ENCODE results near the gene KLHL2. TPM values are rescaled to one million over a fixed set of nuclear protein-coding genes. Genes with fewer than 3 reads are reported as not detected.
A peak's percentile ranks its signal among the peaks of the same experiment; 100 is the strongest.

KLHL2 gene
- total and polyA plus RNA-seq, 9 of the 15 experiments (the other 6 are each of a cell fraction or from before 2014, with no cell fraction given), result 2.5 to 11.3 (median 6.1) TPM

DNA sequence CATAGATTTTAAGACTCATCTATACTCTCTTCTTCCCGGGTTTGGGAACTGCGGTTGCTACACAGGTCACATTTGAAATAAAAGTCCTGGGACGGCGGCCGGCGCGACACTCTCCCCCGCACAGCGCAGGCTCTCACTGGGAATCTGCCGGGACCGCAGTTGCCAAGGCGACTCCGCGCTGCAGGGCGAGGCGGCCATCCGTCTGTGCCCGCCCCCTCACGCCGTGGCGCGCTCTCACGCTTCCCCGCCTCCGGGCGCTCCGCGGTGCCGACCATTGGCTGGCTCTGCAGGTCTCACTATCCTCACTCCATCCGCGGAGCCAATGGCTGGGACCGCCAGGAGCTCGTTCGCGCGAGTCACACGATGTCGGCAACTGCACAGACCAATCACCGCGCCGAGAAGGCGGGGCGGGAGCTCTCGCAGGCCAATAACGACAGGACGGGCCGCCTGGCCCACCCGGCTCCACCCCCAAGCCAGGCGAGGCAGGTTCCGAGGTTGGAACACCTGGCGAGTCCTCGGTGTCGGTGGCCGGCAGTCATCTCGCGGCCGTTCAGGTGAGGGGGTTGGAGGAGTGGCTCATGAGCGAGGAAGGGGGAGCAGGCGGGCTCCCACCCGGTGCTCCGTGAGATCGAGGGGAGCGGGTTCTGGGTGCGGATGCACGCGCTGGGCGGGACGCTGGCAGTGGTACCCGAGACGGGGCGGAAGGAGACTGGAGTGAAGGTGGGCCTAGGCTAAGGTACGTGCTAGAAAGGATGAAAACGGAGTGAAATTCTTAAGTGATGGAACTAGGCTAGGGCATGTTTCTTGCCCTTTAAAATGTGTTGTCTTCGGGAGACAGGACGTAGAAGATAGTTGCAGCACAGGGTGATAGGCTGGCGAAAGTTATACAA, 120.1 kb downstream of the KLHL2 start, which contains the start of gene MSMO1 (continued):
- TF ChIP-seq ARID4B (CRISPR knock-in tag; IDR thresholded peaks at IDR 0.05), result 0 out of 2 replicates have a peak, but pooled peaks have one; percentile 8
- TF ChIP-seq, protein P1, sequence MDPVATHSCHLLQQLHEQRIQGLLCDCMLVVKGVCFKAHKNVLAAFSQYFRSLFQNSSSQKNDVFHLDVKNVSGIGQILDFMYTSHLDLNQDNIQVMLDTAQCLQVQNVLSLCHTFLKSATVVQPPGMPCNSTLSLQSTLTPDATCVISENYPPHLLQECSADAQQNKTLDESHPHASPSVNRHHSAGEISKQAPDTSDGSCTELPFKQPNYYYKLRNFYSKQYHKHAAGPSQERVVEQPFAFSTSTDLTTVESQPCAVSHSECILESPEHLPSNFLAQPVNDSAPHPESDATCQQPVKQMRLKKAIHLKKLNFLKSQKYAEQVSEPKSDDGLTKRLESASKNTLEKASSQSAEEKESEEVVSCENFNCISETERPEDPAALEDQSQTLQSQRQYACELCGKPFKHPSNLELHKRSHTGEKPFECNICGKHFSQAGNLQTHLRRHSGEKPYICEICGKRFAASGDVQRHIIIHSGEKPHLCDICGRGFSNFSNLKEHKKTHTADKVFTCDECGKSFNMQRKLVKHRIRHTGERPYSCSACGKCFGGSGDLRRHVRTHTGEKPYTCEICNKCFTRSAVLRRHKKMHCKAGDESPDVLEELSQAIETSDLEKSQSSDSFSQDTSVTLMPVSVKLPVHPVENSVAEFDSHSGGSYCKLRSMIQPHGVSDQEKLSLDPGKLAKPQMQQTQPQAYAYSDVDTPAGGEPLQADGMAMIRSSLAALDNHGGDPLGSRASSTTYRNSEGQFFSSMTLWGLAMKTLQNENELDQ (CRISPR knock-in tag; IDR thresholded peaks at IDR 0.05; ENCODE audit: borderline replicate concordance), result no peak
- no peak for TF ChIP-seq RBM15 (IDR thresholded peaks at IDR 0.05; ENCODE audit: insufficient read depth, low read length)
- TF ChIP-seq MCM2 (IDR thresholded peaks at IDR 0.05; ENCODE audit: low read depth), result no peak
- TF ChIP-seq ZNF589 (CRISPR knock-in tag; IDR thresholded peaks at IDR 0.05; ENCODE audit: low read depth), result no peak
- no peak for TF ChIP-seq CHCHD3 (CRISPR knock-in tag; IDR thresholded peaks at IDR 0.05)
- TF ChIP-seq IRF2 (CRISPR knock-in tag; IDR thresholded peaks at IDR 0.05), result no peak
- TF ChIP-seq NUFIP1 (IDR thresholded peaks at IDR 0.05; ENCODE audit: partially characterized antibody), result no peak
- no peak for TF ChIP-seq ZNF778 (CRISPR knock-in tag; IDR thresholded peaks at IDR 0.05)
- TF ChIP-seq E2F1 (CRISPR knock-in tag; IDR thresholded peaks at IDR 0.05), result no peak
- TF ChIP-seq KAT8 (IDR thresholded peaks at IDR 0.05; ENCODE audit: low read depth), result no peak
- TF ChIP-seq MED1 (CRISPR knock-in tag; IDR thresholded peaks at IDR 0.05; ENCODE audit: borderline replicate concordance), result no peak
- no peak for TF ChIP-seq ZNF384 (IDR thresholded peaks at IDR 0.05; ENCODE audit: low read depth, low read length)
- TF ChIP-seq NBN (IDR thresholded peaks at IDR 0.05; ENCODE audit: low read depth), result no peak
- peak; percentile 51; the same call in 1 of the 2 replicates for TF ChIP-seq TOE1 (IDR thresholded peaks at IDR 0.05; ENCODE audit: borderline replicate concordance)
- TF ChIP-seq TOE1 (CRISPR knock-in tag; IDR thresholded peaks at IDR 0.05; ENCODE audit: borderline replicate concordance, low read depth), result no peak
